ENCODE measurements around the gene CATSPERZ. TPM values are rescaled to one million over a fixed set of nuclear protein-coding genes. Genes with fewer than 3 reads are reported as not detected.

The CATSPERZ gene
- total and polyA plus RNA-seq, 2 of the 13 experiments (the other 11 are each of a cell fraction or from before 2014, with no cell fraction given) = 0.22 to 0.48 TPM

GRCh38 chr11:64317961-64318765 lies 18.0 kb downstream of the CATSPERZ start, which contains the start of gene PRDX5 (continued):
- TF ChIP-seq TIGD3 (CRISPR knock-in tag; IDR thresholded peaks at IDR 0.05; ENCODE audit: borderline replicate concordance) (no peak), ZNF83 (CRISPR knock-in tag; IDR thresholded peaks at IDR 0.05; ENCODE audit: borderline replicate concordance) (no peak), ARID3A (IDR thresholded peaks at IDR 0.05; ENCODE audit: low read depth, low read length) (no peak; the same call in 1 of the 2 replicates), ARID2 (CRISPR knock-in tag; IDR thresholded peaks at IDR 0.05; ENCODE audit: borderline replicate concordance) (no peak), ZNF660 (CRISPR knock-in tag; IDR thresholded peaks at IDR 0.05; ENCODE audit: borderline replicate concordance, low read depth) (peak; percentile 63; the same call in 1 of the 2 replicates), ZNF414 (CRISPR knock-in tag; IDR thresholded peaks at IDR 0.05) (peak; percentile 77; the same call in 1 of the 2 replicates), ZNF614 (CRISPR knock-in tag; IDR thresholded peaks at IDR 0.05; ENCODE audit: borderline replicate concordance) (peak; percentile 34; the same call in 1 of the 2 replicates), ZNF101 (CRISPR knock-in tag; IDR thresholded peaks at IDR 0.05; ENCODE audit: borderline replicate concordance, low read depth) (peak; percentile 87; the same call in 1 of the 2 replicates), PTBP1 (IDR thresholded peaks at IDR 0.05; ENCODE audit: low read depth, low read length, poor library complexity, severe bottlenecking) (no peak), CHD2 (IDR thresholded peaks at IDR 0.05; ENCODE audit: low read depth, low read length) (no peak), CTCF (CRISPR knock-in tag; IDR thresholded peaks at IDR 0.05) (peak; percentile 85), CREB1 (IDR thresholded peaks at IDR 0.05) (no peak), CREB1 (CRISPR knock-in tag; IDR thresholded peaks at IDR 0.05) (no peak), SAP130 (CRISPR knock-in tag; IDR thresholded peaks at IDR 0.05; ENCODE audit: low read depth) (peak; percentile 61), MIER3 (CRISPR knock-in tag; IDR thresholded peaks at IDR 0.05; ENCODE audit: borderline replicate concordance) (0 out of 2 replicates have a peak, but pooled peaks have one; percentile 16)
- TF ChIP-seq, protein P1, sequence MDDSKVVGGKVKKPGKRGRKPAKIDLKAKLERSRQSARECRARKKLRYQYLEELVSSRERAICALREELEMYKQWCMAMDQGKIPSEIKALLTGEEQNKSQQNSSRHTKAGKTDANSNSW (CRISPR knock-in tag; IDR thresholded peaks at IDR 0.05; ENCODE audit: borderline replicate concordance) = no peak
- TF ChIP-seq, protein P2, sequence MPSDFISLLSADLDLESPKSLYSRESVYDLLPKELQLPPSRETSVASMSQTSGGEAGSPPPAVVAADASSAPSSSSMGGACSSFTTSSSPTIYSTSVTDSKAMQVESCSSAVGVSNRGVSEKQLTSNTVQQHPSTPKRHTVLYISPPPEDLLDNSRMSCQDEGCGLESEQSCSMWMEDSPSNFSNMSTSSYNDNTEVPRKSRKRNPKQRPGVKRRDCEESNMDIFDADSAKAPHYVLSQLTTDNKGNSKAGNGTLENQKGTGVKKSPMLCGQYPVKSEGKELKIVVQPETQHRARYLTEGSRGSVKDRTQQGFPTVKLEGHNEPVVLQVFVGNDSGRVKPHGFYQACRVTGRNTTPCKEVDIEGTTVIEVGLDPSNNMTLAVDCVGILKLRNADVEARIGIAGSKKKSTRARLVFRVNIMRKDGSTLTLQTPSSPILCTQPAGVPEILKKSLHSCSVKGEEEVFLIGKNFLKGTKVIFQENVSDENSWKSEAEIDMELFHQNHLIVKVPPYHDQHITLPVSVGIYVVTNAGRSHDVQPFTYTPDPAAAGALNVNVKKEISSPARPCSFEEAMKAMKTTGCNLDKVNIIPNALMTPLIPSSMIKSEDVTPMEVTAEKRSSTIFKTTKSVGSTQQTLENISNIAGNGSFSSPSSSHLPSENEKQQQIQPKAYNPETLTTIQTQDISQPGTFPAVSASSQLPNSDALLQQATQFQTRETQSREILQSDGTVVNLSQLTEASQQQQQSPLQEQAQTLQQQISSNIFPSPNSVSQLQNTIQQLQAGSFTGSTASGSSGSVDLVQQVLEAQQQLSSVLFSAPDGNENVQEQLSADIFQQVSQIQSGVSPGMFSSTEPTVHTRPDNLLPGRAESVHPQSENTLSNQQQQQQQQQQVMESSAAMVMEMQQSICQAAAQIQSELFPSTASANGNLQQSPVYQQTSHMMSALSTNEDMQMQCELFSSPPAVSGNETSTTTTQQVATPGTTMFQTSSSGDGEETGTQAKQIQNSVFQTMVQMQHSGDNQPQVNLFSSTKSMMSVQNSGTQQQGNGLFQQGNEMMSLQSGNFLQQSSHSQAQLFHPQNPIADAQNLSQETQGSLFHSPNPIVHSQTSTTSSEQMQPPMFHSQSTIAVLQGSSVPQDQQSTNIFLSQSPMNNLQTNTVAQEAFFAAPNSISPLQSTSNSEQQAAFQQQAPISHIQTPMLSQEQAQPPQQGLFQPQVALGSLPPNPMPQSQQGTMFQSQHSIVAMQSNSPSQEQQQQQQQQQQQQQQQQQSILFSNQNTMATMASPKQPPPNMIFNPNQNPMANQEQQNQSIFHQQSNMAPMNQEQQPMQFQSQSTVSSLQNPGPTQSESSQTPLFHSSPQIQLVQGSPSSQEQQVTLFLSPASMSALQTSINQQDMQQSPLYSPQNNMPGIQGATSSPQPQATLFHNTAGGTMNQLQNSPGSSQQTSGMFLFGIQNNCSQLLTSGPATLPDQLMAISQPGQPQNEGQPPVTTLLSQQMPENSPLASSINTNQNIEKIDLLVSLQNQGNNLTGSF (CRISPR knock-in tag; IDR thresholded peaks at IDR 0.05) = peak; percentile 49; the same call in 1 of the 2 replicates

Data from HepG2 (cell line).